ENCODE data around the gene INSR.

Gene INSR

GRCh38 chr19:7088999-7089398, 205.2 kb downstream of the INSR start:
- Histone ChIP-seq H3K4ac (ENCODE audit: low read depth in 1 of 2, low read length in 2 of 2) (no peak overlapping the region), H3K9me3 (ENCODE audit: control insufficient read depth, low read length) (peaks cover 70% of the 10 kb centered on the region), H3K27me3 (ENCODE audit: control insufficient read depth in 1 of 2, insufficient read depth in 1 of 2, low read length in 2 of 2) (no peaks in the 10 kb centered on the region), H2BK120ac (ENCODE audit: low read depth, low read length) (no peak overlapping the region), H2BK12ac (ENCODE audit: low read length in 2 of 2) (no peak overlapping the region), H4K91ac (ENCODE audit: low read length) (no peak overlapping the region), H2AFZ (ENCODE audit: low read depth, low read length) (no peak overlapping the region), H3K14ac (ENCODE audit: low read length in 2 of 2) (no peak overlapping the region), H2AK5ac (ENCODE audit: low read length, severe bottlenecking) (no peak overlapping the region), H3K27ac (ENCODE audit: low read length, poor library complexity, severe bottlenecking) (no peak overlapping the region), H4K8ac (ENCODE audit: low read length) (no peak overlapping the region), H3K4me3 (ENCODE audit: insufficient read depth in 1 of 2, low read depth in 1 of 2, low read length in 2 of 2) (no peak overlapping the region), H3K23ac (ENCODE audit: low read length in 2 of 2) (no peak overlapping the region), H3K18ac (ENCODE audit: low read depth in 1 of 2, low read length in 2 of 2) (no peak overlapping the region), H3K79me1 (replicated peaks; ENCODE audit: low read length, poor library complexity, severe bottlenecking) (no peaks in the 10 kb centered on the region), H3K4me1 (ENCODE audit: control insufficient read depth, insufficient read depth, low read depth, low read length) (no peaks in the 10 kb centered on the region), H2BK15ac (ENCODE audit: low read depth, poor library complexity, severe bottlenecking) (no peak overlapping the region), H3K4me2 (ENCODE audit: low read length, poor library complexity, severe bottlenecking) (no peak overlapping the region), H2BK5ac (ENCODE audit: low read depth, low read length, poor library complexity, severe bottlenecking) (no peak overlapping the region), H3K9ac (ENCODE audit: low read length) (no peak overlapping the region), H3K36me3 (ENCODE audit: control insufficient read depth in 1 of 2, insufficient read depth in 2 of 2, low read depth in 1 of 2, low read length in 2 of 2) (peaks cover 21 to 30% of the 10 kb centered on the region in 2 experiments)
- no peak for DNase-seq
- WGBS, result 94% methylated on average over 6 of the region's 6 CpGs

- Histone ChIP-seq H2BK12ac (ENCODE audit: low read length in 2 of 2) (no peak overlapping the region), H3K9me3 (ENCODE audit: control insufficient read depth, low read length) (peaks cover 97% of the 10 kb centered on the region), H3K79me1 (replicated peaks; ENCODE audit: low read length, poor library complexity, severe bottlenecking) (peaks cover 6% of the 10 kb centered on the region), H3K23ac (ENCODE audit: low read length in 2 of 2) (no peak overlapping the region), H3K27me3 (ENCODE audit: control insufficient read depth in 1 of 2, insufficient read depth in 1 of 2, low read length in 2 of 2) (no peaks in the 10 kb centered on the region), H3K36me3 (ENCODE audit: control insufficient read depth in 1 of 2, insufficient read depth in 2 of 2, low read depth in 1 of 2, low read length in 2 of 2) (peaks cover 54 to 75% of the 10 kb centered on the region in 2 experiments), H3K18ac (ENCODE audit: low read depth in 1 of 2, low read length in 2 of 2) (no peak overlapping the region), H3K9ac (ENCODE audit: low read length) (no peak overlapping the region), H3K4me3 (ENCODE audit: insufficient read depth in 1 of 2, low read depth in 1 of 2, low read length in 2 of 2) (peak overlapping the region in 1 of 2 experiments; percentile 66), H4K8ac (ENCODE audit: low read length) (no peak overlapping the region), H3K4me2 (ENCODE audit: low read length, poor library complexity, severe bottlenecking) (no peak overlapping the region), H2AFZ (ENCODE audit: low read depth, low read length) (no peak overlapping the region), H2BK15ac (ENCODE audit: low read depth, poor library complexity, severe bottlenecking) (no peak overlapping the region), H2BK5ac (ENCODE audit: low read depth, low read length, poor library complexity, severe bottlenecking) (no peak overlapping the region), H4K91ac (ENCODE audit: low read length) (no peak overlapping the region), H3K14ac (ENCODE audit: low read length in 2 of 2) (no peak overlapping the region), H3K4me1 (ENCODE audit: control insufficient read depth, insufficient read depth, low read depth, low read length) (no peaks in the 10 kb centered on the region), H3K27ac (ENCODE audit: low read length, poor library complexity, severe bottlenecking) (no peak overlapping the region), H2BK120ac (ENCODE audit: low read depth, low read length) (no peak overlapping the region), H3K4ac (ENCODE audit: low read depth in 1 of 2, low read length in 2 of 2) (no peak overlapping the region), H2AK5ac (ENCODE audit: low read length, severe bottlenecking) (no peak overlapping the region)
- peak; percentile 34 for DNase-seq
- 99% methylated on average over 14 of the region's 15 CpGs for WGBS
Measured at GRCh38 chr19:7083076-7083956, 210.9 kb downstream of the INSR start.

- Histone ChIP-seq H3K36me3 (ENCODE audit: control insufficient read depth in 1 of 2, insufficient read depth in 2 of 2, low read depth in 1 of 2, low read length in 2 of 2) (peaks cover 76 to 94% of the 10 kb centered on the region in 2 experiments), H3K18ac (ENCODE audit: low read depth in 1 of 2, low read length in 2 of 2) (no peak overlapping the region), H2BK5ac (ENCODE audit: low read depth, low read length, poor library complexity, severe bottlenecking) (no peak overlapping the region), H3K27me3 (ENCODE audit: control insufficient read depth in 1 of 2, insufficient read depth in 1 of 2, low read length in 2 of 2) (no peaks in the 10 kb centered on the region), H2BK12ac (ENCODE audit: low read length in 2 of 2) (no peak overlapping the region), H3K4ac (ENCODE audit: low read depth in 1 of 2, low read length in 2 of 2) (no peak overlapping the region), H3K4me1 (ENCODE audit: control insufficient read depth, insufficient read depth, low read depth, low read length) (no peaks in the 10 kb centered on the region), H3K9me3 (ENCODE audit: control insufficient read depth, low read length) (peaks cover 93% of the 10 kb centered on the region), H2BK15ac (ENCODE audit: low read depth, poor library complexity, severe bottlenecking) (no peak overlapping the region), H3K23ac (ENCODE audit: low read length in 2 of 2) (no peak overlapping the region), H3K14ac (ENCODE audit: low read length in 2 of 2) (no peak overlapping the region), H3K4me2 (ENCODE audit: low read length, poor library complexity, severe bottlenecking) (no peak overlapping the region), H2BK120ac (ENCODE audit: low read depth, low read length) (no peak overlapping the region), H3K9ac (ENCODE audit: low read length) (no peak overlapping the region), H4K8ac (ENCODE audit: low read length) (no peak overlapping the region), H2AFZ (ENCODE audit: low read depth, low read length) (no peak overlapping the region), H4K91ac (ENCODE audit: low read length) (no peak overlapping the region), H2AK5ac (ENCODE audit: low read length, severe bottlenecking) (no peak overlapping the region), H3K4me3 (ENCODE audit: insufficient read depth in 1 of 2, low read depth in 1 of 2, low read length in 2 of 2) (peak overlapping the region in 1 of 2 experiments; percentile 60), H3K79me1 (replicated peaks; ENCODE audit: low read length, poor library complexity, severe bottlenecking) (peaks cover 20% of the 10 kb centered on the region), H3K27ac (ENCODE audit: low read length, poor library complexity, severe bottlenecking) (no peak overlapping the region)
- WGBS, result 100% methylated on average over 1 of the region's 2 CpGs
- peak; percentile 17 for DNase-seq
Measured at GRCh38 chr19:7078008-7078407, 216.2 kb downstream of the INSR start.

- Histone ChIP-seq H3K4me3 (ENCODE audit: insufficient read depth in 1 of 2, low read depth in 1 of 2, low read length in 2 of 2) (no peak overlapping the region), H2BK120ac (ENCODE audit: low read depth, low read length) (no peak overlapping the region), H3K4me1 (ENCODE audit: control insufficient read depth, insufficient read depth, low read depth, low read length) (no peaks in the 10 kb centered on the region), H3K4ac (ENCODE audit: low read depth in 1 of 2, low read length in 2 of 2) (no peak overlapping the region), H3K4me2 (ENCODE audit: low read length, poor library complexity, severe bottlenecking) (no peak overlapping the region), H4K8ac (ENCODE audit: low read length) (no peak overlapping the region), H3K23ac (ENCODE audit: low read length in 2 of 2) (no peak overlapping the region), H2BK12ac (ENCODE audit: low read length in 2 of 2) (no peak overlapping the region), H3K36me3 (ENCODE audit: control insufficient read depth in 1 of 2, insufficient read depth in 2 of 2, low read depth in 1 of 2, low read length in 2 of 2) (peaks cover 81 to 90% of the 10 kb centered on the region in 2 experiments), H3K9me3 (ENCODE audit: control insufficient read depth, low read length) (peaks cover 88% of the 10 kb centered on the region), H2AFZ (ENCODE audit: low read depth, low read length) (no peak overlapping the region), H4K91ac (ENCODE audit: low read length) (no peak overlapping the region), H3K79me1 (replicated peaks; ENCODE audit: low read length, poor library complexity, severe bottlenecking) (peaks cover 30% of the 10 kb centered on the region), H3K14ac (ENCODE audit: low read length in 2 of 2) (no peak overlapping the region), H3K9ac (ENCODE audit: low read length) (no peak overlapping the region), H3K27ac (ENCODE audit: low read length, poor library complexity, severe bottlenecking) (no peak overlapping the region), H3K18ac (ENCODE audit: low read depth in 1 of 2, low read length in 2 of 2) (no peak overlapping the region), H3K27me3 (ENCODE audit: control insufficient read depth in 1 of 2, insufficient read depth in 1 of 2, low read length in 2 of 2) (no peaks in the 10 kb centered on the region), H2AK5ac (ENCODE audit: low read length, severe bottlenecking) (no peak overlapping the region), H2BK15ac (ENCODE audit: low read depth, poor library complexity, severe bottlenecking) (no peak overlapping the region), H2BK5ac (ENCODE audit: low read depth, low read length, poor library complexity, severe bottlenecking) (no peak overlapping the region)
- DNase-seq, result no peak
- over 99% methylated on average over 6 of the region's 6 CpGs for WGBS
Measured at GRCh38 chr19:7076151-7076550, 218.1 kb downstream of the INSR start.

Measured in mesenchymal stem cell (in vitro differentiated cells and primary cell).